Heart right ventricle (tissue), 16 donors: ENCODE results near the gene LYL1. TPM values are rescaled to one million over a fixed set of nuclear protein-coding genes. Genes with fewer than 3 reads are reported as not detected.

ENCODE experiments used
- ATAC-seq, 8 donors: fragments of 200-7000 bp; cut with Tn5 transposase; one replicate each; pipeline ENCODE4 v1.9.1; 2020; ENCODE audit warnings: mild to moderate bottlenecking in 8 of 8, moderate library complexity in 8 of 8, moderate number of reproducible peaks in 1 of 8
- DNase-seq, 2 donors: peaks; one replicate each; pipeline ENCODE4 v3.0.0-alpha.2; 2020
- H3K27ac ChIP-seq, 10 donors: fragments of 200-600 bp; sonication (generic) in 2 of 10; one replicate each; pipeline versions ENCODE4 v1.5.0 to v1.8.0; 2020 to 2022; ENCODE audit warnings: mild to moderate bottlenecking in 3 of 10
- H3K27me3 ChIP-seq, 7 donors: fragments of 200-600 bp; one replicate each; pipeline ENCODE4 v1.8.0; 2021 to 2022; ENCODE audit warnings: mild to moderate bottlenecking in 2 of 7
- H3K36me3 ChIP-seq, 9 donors: fragments of 200-600 bp; sonication (generic) in 1 of 9; one replicate each; pipeline versions ENCODE4 v1.5.0 to v1.8.0; 2020 to 2022; ENCODE audit warnings: mild to moderate bottlenecking in 2 of 9
- H3K4me1 ChIP-seq, 9 donors: fragments of 200-600 bp; sonication (generic) in 1 of 9; one replicate each; pipeline versions ENCODE4 v1.5.0 to v1.8.0; 2020 to 2022; ENCODE audit warnings: mild to moderate bottlenecking in 4 of 9
- H3K4me3 ChIP-seq, 10 donors: fragments of 200-600 bp; sonication (generic) in 2 of 10; one replicate each; pipeline versions ENCODE4 v1.5.0 to v1.8.0; 2020 to 2022; ENCODE audit warnings: mild to moderate bottlenecking in 7 of 10, moderate library complexity in 2 of 10
- H3K9me3 ChIP-seq, 11 donors: fragments of 200-600 bp in 10 of 11; sonication (generic) in 2 of 11; one replicate each; pipeline versions ENCODE4 v1.5.0 to v1.8.0; 2013 to 2022; ENCODE audit warnings: mild to moderate bottlenecking in 2 of 11, control low read depth in 1 of 11, moderate library complexity in 1 of 11
- WGBS, 2 donors: extraction: QIAGEN DNeasy Blood & Tissue Kit; methylation state at CpG; one replicate each; pipeline ENCODE4 v1.1.7; 2013; ENCODE audit warnings: inconsistent platforms in 1 of 2; 5-methylcytosine and 5-hydroxymethylcytosine counted together
- intact Hi-C, 10 donors: fragments of 100-400 bp; cut with DNase I; formaldehyde crosslinking; loops; one replicate each; pipeline versions ENCODE4 v1.11.1 to v1.14.2; 2022
- polyA plus RNA-seq, 2 donors: library from polyadenylated mRNA; stranded (reverse); fragments of 200-250 nt; gene quantifications; one replicate each; pipeline ENCODE4 v1.2.3, GENCODE V29; 2013
- total RNA-seq, 10 donors: library from RNA; stranded (reverse); fragmentation: NEBNext Ultra II Directional in 3 of 10; extraction: Animal tissue kit (Norgen Biotek cat#: 25700) in 3 of 10; gene quantifications; one replicate each; pipeline versions ENCODE4 v1.2.1 to v1.2.4, GENCODE V29; 2021 to 2023
- TF ChIP-seq, protein P1 (sequence below), 9 donors: fragments of 200-600 bp; sonication (generic) in 2 of 9; IDR thresholded peaks; one replicate each; pipeline versions ENCODE4 v1.5.0 to v1.8.0; 2021 to 2022; ENCODE audit warnings: antibody characterized with exemption in 9 of 9, mild to moderate bottlenecking in 5 of 9, moderate library complexity in 1 of 9
- donor health status: Arrhythmogenic right ventricular cardiomyopathy.
- donor health status: ischemic (EF 13 %, LVEDD 7.1; RV severe dilation, severe dysfunction).
- donor health status: healthy with polysubstance abuse.
- donor health status: DM: no; HTN: yes; CAD: no.
- donor health status: DM: no; HTN: no; CAD: no.
- donor health status: ischemic (EF 25% LVEDD 6.9; RV normal size, moderate dysfunction).
- donor health status: ischemic (EF 25% LVEDD 5.7; RV mildly dilated, moderate dysfunction).
- donor health status: healthy.
- donor health status: DM: yes; HTN: yes; CAD: no.
- donor health status: Ischemic cardiomyopathy.
- donor health status: ischemic (EF 35%, LVEDD 5.7; RV mildly dilated, moderate dysfunction).
- donor health status: nonischemic (EF 11% LVEDD 7.7; RV severe dilation, severe dysfunction).
- donor health status: DM: yes; HTN: yes; CAD: no.
- donor health status: PGD.
- donor health status: ischemic (EF 29% LVEDD 5.4; RV normal size, mild dysfunction).
- donor health status: nonischemic (EF 23%, LVEDD 6.1; RV moderate dilation, normal function).

The LYL1 gene
- total and polyA plus RNA-seq, 12 donors: 3.4 to 13.0 (median 7.4) TPM

DNA sequence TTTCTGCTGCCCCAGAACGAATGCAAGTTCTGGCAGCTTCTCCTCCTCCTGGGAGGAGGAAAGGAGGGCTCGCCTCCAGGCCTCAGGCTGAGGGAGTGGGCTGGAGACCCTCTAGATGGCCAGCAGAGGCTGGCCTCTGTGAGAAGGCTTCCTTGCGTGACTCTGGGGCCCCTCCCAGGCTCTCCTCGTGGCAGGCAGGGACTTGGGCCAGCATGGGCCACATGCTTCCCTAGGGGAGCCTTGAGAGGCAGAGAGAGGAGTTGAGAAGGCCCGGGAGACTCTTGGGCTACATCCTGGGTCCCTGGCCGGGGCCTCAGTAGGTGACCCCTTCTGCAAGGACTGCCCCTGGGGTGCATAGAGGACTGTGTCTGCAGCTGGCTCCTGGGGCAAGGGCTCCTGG, 25.9 kb downstream of the LYL1 start:
- DNase-seq: no peak
- Histone ChIP-seq H3K36me3 (peaks cover 0 to 73% (median 16%) of the 10 kb centered on the region in 9 donors), H3K4me1 (peaks cover 29 to 81% (median 47%) of the 10 kb centered on the region in 9 donors), H3K27ac (peak overlapping the region in 8 of 10 donors; percentile 30 to 85 (median 67)), H3K4me3 (no peak overlapping the region), H3K27me3 (no peaks in the 10 kb centered on the region), H3K9me3 (no peaks in the 10 kb centered on the region)
- WGBS, 2 donors: 46 to 68% methylated on average over 6 of the region's 6 CpGs
- peak in 3 of 8 donors; percentile 2 to 12 (median 10) for ATAC-seq
- TF ChIP-seq, protein P1, sequence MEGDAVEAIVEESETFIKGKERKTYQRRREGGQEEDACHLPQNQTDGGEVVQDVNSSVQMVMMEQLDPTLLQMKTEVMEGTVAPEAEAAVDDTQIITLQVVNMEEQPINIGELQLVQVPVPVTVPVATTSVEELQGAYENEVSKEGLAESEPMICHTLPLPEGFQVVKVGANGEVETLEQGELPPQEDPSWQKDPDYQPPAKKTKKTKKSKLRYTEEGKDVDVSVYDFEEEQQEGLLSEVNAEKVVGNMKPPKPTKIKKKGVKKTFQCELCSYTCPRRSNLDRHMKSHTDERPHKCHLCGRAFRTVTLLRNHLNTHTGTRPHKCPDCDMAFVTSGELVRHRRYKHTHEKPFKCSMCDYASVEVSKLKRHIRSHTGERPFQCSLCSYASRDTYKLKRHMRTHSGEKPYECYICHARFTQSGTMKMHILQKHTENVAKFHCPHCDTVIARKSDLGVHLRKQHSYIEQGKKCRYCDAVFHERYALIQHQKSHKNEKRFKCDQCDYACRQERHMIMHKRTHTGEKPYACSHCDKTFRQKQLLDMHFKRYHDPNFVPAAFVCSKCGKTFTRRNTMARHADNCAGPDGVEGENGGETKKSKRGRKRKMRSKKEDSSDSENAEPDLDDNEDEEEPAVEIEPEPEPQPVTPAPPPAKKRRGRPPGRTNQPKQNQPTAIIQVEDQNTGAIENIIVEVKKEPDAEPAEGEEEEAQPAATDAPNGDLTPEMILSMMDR (IDR thresholded peaks at IDR 0.05): no peak
- intact Hi-C loops: loop anchor here in 4 of 10 donors (5.0 kb wide), 4 partner anchors 79 to 94 kb away; partner anchors contain the start of gene NFIX (in 1 of the 4)

DNA sequence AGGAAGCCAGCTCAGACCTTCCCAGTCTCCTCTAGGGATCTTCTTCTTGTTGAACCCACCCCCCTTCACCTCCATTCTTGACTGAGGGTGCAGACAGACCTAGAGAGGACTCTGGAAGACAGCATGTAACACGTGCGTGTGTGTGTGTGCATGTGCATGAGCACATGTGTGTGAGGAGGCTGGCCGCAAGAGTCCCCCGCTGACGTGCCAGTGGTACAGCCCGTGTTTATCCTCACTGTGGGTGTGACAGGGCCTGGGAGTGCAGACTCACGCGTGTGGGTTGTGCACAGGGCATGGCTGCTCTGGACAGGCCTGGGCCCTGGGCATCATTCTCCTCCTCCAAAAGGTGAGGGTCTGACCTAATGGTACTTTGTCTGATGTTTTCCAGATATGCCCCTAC, 26.3 kb downstream of the LYL1 start:
- Histone ChIP-seq H3K27ac (peak overlapping the region in 7 of 10 donors; percentile 40 to 85 (median 69)), H3K4me3 (no peak overlapping the region), H3K27me3 (no peaks in the 10 kb centered on the region), H3K36me3 (peaks cover 0 to 68% (median 16%) of the 10 kb centered on the region in 9 donors), H3K4me1 (peaks cover 29 to 82% (median 52%) of the 10 kb centered on the region in 9 donors), H3K9me3 (no peaks in the 10 kb centered on the region)
- intact Hi-C loops: loop anchor here in 4 of 10 donors (5.0 kb wide), 4 partner anchors 79 to 94 kb away; partner anchors contain the start of gene NFIX (in 1 of the 4)
- ATAC-seq (no peak), DNase-seq (no peak)
- 81 to 84% methylated on average over 8 of the region's 8 CpGs for WGBS, 2 donors
- TF ChIP-seq, protein P1 (IDR thresholded peaks at IDR 0.05): no peak

DNA sequence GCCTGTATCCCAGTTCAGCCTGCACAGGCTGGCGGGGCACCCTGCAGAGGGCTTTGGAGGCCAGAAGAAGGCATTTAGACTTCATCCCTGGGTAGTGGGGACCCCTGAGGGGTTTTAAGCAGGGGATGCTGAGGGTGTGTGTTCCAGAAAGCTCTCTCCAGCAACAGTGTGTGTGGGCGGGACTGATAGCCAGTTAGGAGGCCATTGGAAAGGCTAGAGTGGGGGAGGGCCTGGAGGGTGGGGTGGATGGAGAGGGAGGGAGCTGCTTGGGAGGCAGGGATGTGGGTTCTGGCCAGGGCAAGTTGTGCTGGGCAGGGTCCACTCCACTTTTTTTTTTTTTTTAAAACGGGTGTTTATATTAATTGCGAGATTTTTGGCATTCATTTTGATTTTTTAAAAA, 28.3 kb downstream of the LYL1 start:
- intact Hi-C loops: no loop called here
- H3K27ac ChIP-seq: no peak overlapping the region
- TF ChIP-seq, protein P1 (IDR thresholded peaks at IDR 0.05): no peak
- DNase-seq (no peak), ATAC-seq (no peak)
- H3K4me3 ChIP-seq: no peak overlapping the region
- 80 to 90% methylated on average over 4 of the region's 4 CpGs for WGBS, 2 donors
- peaks cover 33 to 87% (median 60%) of the 10 kb centered on the region in 9 donors for H3K4me1 ChIP-seq
- H3K27me3 ChIP-seq: no peaks in the 10 kb centered on the region
- no peaks in the 10 kb centered on the region for H3K9me3 ChIP-seq
- peaks cover 0 to 55% (median 16%) of the 10 kb centered on the region in 9 donors for H3K36me3 ChIP-seq

DNA sequence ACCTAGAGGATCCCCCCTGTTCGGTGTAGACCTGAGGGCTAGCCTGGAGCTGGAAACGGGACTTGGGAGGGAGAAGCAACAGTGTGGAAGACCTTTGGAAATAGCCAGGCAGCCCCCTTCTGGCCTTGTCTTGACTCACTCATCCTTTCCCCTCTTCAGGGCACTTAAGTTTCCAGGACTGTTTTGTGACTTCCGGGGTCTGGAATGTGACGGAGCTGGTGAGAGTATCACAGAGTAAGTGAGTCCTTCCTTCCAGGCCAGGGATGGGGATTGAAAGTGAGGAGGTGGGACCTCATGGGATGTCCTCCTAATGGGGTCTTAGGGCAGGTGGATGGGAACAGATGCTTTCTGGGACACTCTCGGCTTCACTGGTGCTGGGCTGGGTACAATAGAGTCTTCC, 29.4 kb downstream of the LYL1 start:
- 79 to 80% methylated on average over 5 of the region's 5 CpGs for WGBS, 2 donors
- Histone ChIP-seq H3K27ac (peak overlapping the region in 1 of 10 donors; percentile 21), H3K4me3 (no peak overlapping the region)

More for the DNA sequence above, 29.4 kb downstream of the LYL1 start:
- Histone ChIP-seq H3K36me3 (peaks cover 0 to 47% (median 16%) of the 10 kb centered on the region in 9 donors), H3K9me3 (no peaks in the 10 kb centered on the region), H3K27me3 (no peaks in the 10 kb centered on the region), H3K4me1 (peaks cover 32 to 87% (median 60%) of the 10 kb centered on the region in 9 donors)
- TF ChIP-seq, protein P1 (IDR thresholded peaks at IDR 0.05): no peak
- ATAC-seq (no peak), DNase-seq (no peak)
- intact Hi-C loops: no loop called here
